Measurements from ENCODE around the gene BLOC1S5.

GRCh38 chr6:8030920-8031319, 33.3 kb downstream of the BLOC1S5 start:
- no peak for TF ChIP-seq CTCF (IDR thresholded peaks at IDR 0.05)
- no peak for TF ChIP-seq POLR2A (IDR thresholded peaks at IDR 0.05)
- TF ChIP-seq EP300 (IDR thresholded peaks at IDR 0.05): no peak

All from stomach (tissue), 4 donors.